DMS53 treated with DMSO at 0.1 percent for 48 hours (cell line): ENCODE results near the gene PCED1B.
A peak's percentile ranks its signal among the peaks of the same experiment; 100 is the strongest.
"Not testable (repeated sequence)": the region's sequence is repeated elsewhere in the genome, so short reads cannot be mapped to it uniquely, and the experiment has no call there.

Experiments
- DNase-seq: peaks from one replicate; lab custom pipeline; 2025; ENCODE audit not compliant: unreplicated experiment; lab: John Stamatoyannopoulos, UW

PCED1B gene

DNA sequence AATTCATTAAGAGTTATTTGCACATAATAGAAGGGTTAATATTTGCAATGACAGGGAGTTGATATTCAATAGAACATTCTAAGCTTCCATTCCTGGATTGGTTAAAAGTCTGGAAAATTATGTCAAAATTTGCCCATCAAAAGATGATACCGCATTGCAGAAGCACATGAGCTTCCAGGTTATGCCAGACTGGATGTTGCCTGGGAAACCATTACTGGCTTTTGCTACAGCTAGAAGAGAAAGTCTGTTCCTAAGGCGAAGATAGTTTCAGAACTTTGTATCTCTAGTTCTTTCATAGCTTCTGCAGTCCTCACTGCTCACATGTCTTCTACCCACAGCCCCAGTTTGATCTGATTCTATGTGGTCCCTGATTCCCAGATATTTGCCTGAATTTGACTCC, 122.8 kb downstream of the PCED1B start:
- DNase-seq = no peak

DNA sequence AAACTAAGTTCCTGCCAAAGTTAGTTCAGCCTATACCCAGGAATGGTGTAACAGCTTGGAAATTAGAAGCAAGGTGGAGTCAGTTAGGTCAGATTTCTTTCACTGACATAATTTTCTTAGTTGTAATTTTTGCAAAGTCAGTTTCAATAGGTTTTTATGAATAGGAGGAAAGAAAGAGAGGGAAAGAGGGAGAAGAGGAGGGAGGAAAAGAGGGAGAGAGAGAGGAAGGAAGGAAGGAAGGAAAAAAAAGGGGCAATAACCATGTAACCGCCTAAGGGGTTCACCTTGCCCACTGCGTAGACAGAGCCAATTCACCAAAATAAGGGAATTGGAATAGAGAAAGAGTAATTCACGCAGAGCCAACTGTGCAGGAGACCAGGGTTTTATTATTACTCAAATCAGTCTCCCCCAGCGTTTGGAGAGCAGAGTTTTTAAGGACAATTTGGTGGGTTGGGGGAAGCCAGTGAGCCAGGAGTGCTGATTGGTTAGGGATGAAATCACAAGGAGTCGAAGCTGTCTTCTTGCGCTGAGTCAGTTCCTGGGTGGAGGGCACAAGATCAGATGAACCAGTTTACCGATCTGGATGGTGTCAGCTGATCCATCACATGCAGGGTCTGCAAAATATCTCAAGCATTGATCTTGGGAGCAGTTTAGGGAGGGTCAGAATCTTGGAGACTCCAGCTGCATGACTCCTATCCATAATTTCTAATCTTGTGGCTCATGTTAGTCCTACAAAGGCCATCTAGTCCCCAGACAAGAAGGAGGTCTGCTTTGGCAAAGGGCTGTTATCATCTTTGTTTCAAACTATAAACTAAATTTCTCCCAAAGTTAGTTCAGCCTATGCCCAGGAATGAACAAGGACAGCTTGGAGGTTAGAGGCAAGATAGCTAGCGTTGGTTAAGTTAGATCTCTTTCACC, 126.4 kb downstream of the PCED1B start:
- no peak for DNase-seq

GRCh38 chr12:47206450-47207339, 127.3 kb downstream of the PCED1B start:
- no peak for DNase-seq

GRCh38 chr12:47207340-47207717, 127.9 kb downstream of the PCED1B start:
- peak; percentile 46 for DNase-seq

DNA sequence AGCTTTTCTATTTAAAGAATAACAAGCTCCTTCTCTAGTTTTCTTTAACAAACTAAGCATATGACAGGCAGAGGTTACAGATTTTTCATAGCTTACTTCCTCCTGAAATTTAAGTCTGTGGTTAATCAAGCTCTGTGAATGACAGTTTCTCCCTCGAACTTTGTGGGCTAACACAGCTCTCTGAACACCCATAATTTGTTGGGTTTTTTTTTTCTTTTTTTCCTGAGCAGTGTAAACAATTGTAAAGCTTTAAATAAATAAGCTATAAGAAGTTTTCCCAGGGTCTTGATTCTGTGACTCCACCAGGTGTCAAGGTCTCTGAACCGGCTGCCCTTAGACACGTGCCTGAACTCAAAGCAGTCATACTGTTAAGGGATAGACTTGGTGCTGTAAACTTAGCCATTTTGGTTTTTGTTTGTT, 128.4 kb downstream of the PCED1B start:
- peak; percentile 65 for DNase-seq

DNA sequence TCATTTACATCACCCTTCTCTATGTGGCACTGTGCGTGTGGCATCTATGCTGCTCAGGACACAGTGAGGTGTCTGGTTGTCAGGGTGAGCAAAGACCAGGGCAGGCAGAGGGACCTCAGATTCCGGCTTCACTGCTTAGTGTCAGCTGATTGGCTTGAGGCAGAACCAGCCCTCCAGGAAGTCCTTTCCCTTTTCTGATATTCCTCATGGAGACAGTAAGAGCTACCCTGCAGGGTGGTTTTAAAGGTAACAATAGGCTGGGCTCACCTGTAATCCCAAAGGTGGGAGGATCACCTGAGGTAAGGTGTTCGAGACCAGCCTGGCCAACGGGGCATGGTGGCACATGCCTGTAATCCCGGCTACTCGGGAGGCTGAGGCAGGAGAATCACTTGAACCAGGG, 129.6 kb downstream of the PCED1B start:
- DNase-seq = no peak

- DNase-seq = no peak
Observed at GRCh38 chr12:47210776-47211175, 131.4 kb downstream of the PCED1B start.

GRCh38 chr12:47212701-47213039, 133.2 kb downstream of the PCED1B start:
- DNase-seq = no peak

GRCh38 chr12:47213396-47213795, 134.0 kb downstream of the PCED1B start:
- no peak for DNase-seq

GRCh38 chr12:47214001-47214619, 134.7 kb downstream of the PCED1B start:
- DNase-seq = no peak

DNA sequence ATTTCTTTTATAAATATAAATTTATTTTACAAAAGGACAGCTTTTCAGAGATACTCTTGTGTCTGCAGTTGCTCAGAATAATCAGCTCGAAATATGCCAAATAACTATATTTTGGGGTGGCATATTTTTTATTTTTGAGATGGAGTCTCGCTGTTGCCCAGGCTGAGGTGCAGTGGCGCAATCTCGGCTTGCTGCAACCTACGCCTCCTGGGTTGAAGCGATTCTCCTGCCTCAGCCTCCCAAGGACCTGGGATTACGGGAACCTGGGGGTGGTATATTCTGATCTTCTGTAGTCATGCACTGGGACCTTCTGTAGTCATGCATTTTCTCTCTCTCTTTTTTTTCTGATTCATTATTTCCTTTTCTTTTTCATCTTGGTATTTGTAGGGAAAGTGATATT, 135.3 kb downstream of the PCED1B start:
- DNase-seq = no peak

GRCh38 chr12:47216150-47216677, 136.8 kb downstream of the PCED1B start:
- DNase-seq = no peak

GRCh38 chr12:47217595-47217869, 138.1 kb downstream of the PCED1B start:
- DNase-seq = not testable (repeated sequence)

DNA sequence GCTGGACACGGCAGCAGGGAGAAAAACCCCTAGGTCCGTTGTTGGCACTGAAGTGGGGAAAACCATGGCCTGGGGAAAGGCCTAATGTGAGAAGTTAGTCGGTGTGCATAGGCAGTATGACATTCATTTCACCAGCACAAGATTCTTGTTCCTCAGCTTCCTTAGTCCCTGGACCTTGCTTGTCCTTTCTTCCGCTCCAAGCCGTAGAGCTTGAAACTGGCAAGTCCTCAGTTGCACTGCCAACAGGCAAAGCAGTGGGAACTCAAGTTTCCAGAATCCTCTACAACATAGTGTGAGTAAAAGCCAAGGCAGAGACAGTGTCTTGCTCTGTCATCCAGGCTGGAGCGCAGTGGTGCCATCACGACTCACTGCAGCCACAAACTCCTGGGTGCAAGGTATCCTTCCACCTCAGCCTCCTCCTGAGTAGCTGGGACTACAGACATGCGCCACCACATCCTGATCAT, 138.8 kb downstream of the PCED1B start:
- no peak for DNase-seq

- DNase-seq = no peak
Observed at GRCh38 chr12:47219243-47219642, 139.8 kb downstream of the PCED1B start.

GRCh38 chr12:47221256-47222023, 142.0 kb downstream of the PCED1B start:
- DNase-seq = peak; percentile 79

DNA sequence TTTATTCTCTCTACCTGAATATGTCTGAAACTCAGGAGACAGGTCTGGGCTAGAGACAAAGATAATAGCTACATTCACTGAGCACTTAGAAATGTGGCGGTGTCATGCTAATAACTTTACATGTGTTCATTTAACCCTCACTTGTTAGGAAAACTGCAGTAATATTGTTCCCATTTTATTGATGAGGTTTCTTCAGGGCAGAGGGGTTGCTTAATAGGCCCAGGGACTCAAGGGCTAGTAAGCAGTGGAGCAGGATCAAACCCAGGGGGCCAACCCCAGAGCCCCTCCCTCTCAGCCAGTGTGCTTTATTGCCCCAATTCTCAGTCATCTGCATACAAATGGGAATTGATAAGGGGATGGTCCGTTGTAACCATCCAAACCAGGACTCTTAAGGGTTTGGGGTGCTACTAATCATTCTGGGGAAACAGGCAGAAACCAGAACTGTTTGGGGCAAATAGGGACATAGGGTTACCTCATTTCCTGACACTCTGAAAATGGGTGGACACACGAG, 143.2 kb downstream of the PCED1B start:
- DNase-seq = no peak

DNA sequence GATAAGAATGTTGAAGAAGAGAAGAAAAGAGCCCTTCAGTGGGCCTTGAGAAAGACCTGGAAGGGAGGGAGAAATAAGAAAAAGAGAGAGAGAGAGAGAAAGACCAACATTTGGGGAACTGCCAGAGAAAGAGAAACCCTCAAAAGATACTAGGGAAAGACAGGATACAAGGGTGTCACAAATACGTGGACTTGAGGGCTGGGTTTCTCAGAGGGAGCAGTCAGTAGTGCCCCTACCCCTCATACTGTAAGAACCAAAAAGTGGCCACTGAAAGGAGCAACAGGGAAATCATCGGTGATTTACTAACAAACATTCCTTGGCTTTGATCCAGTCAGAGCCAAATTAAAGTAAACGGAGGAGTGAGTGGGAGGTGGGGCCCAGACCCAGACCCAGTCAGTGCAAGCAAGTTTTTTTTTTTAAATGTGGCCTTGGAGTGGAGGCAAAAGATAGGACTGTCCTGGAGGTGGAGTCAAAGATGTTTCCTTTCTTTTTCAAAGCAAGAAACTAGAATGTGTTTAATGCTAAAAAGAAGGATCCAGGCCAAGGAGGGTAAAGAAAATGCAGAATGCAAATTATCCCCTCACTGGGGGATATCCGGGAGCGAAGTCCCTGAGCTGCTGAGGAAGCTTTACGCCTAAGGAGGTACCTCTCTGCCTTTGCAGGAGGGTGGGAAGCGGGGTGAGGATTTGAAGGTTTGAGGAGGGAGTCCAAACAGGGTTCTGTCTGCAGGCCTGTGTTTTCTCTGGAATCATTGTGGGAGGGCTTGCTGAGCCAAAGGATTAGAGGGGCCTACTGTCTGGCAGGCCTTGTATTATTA, 143.8 kb downstream of the PCED1B start:
- DNase-seq = peak; percentile 26

- peak; percentile 84 for DNase-seq
Observed at GRCh38 chr12:47223848-47224213, 144.4 kb downstream of the PCED1B start.
